A673 (cell line): ENCODE data around the gene LTB4R.

ENCODE experiments used
- CTCF ChIP-seq: fragments of 300-800, 200-600 bp; sonication (generic); conservative IDR thresholded peaks from 2 replicates; pipeline ENCODE4 v1.5.1; 2017; ENCODE audit warnings: low read depth, mild to moderate bottlenecking, antibody characterized with exemption, low read length, moderate library complexity, mixed read lengths
- EZH2 ChIP-seq: fragments of 200-600 bp; sonication (generic); IDR thresholded peaks from 2 replicates; pipeline ENCODE4 v1.6.1; 2017; ENCODE audit warnings: borderline replicate concordance, low read depth, mild to moderate bottlenecking, mixed read lengths, antibody characterized with exemption, low read length; ENCODE audit not compliant: poor library complexity, severe bottlenecking

GRCh38 chr14:24315243-24315806 is 4.0 kb downstream of the LTB4R start:
- no peak for TF ChIP-seq CTCF
- TF ChIP-seq EZH2, result no peak
